GM18951 (cell line): Measurements from ENCODE around the gene SH3PXD2A.

Experiments
- POLR2A ChIP-seq: IDR thresholded peaks from 4 replicates; pipeline ENCODE4 v1.6.1; 2011; ENCODE audit warnings: mild to moderate bottlenecking; ENCODE audit not compliant: insufficient read length, insufficient read depth; ENCODE audit errors: extremely low read depth
- in situ Hi-C: fragments of 300-500 bp; cut with MboI; formaldehyde crosslinking; loops from one replicate; pipeline ENCODE4 v1.12.0; 2022; ENCODE audit warnings: low sequenced_read_pairs, mixed read lengths, inconsistent platforms; ENCODE audit not compliant: unreplicated experiment

The SH3PXD2A gene

DNA sequence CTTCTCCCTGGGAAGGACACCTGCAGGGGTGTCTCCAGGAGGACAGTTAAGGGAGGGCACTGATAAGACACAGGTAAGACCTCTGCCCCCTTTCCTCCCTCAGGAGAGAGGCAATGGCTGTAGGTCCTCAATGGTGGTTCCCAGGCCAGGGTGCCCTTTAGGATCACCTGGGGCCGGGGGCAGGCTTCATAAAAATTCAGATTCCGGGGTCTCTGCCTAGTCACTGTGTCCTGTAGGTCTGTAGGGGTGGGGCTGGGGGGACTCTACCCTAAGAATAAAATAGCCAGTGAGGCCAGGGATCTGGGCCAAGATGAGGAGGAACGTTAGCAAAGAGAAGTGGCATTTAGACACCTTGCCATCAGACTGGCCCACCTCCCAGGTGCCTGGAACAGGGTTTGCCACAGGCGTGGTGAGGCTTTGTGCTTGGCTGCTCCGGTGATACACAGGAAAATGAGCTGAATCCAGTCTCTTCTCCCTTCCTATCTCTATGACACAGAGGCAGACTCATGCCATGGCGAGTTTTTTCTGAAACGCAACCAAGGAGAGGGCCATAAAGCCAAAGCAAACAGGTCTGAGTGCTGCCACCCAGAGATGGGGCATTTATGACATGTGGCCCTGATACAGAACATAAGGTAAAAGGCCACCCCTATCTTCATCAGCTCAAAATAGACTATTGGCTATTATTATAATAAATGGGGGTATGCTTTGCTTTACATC is 52.6 kb downstream of the SH3PXD2A start:
- in situ Hi-C loops: no loop called here
- no peak for TF ChIP-seq POLR2A

GRCh38 chr10:103802081-103802480 is 53.3 kb downstream of the SH3PXD2A start:
- in situ Hi-C loops: no loop called here
- no peak for TF ChIP-seq POLR2A

GRCh38 chr10:103800789-103801540 is 54.4 kb downstream of the SH3PXD2A start:
- no peak for TF ChIP-seq POLR2A

DNA sequence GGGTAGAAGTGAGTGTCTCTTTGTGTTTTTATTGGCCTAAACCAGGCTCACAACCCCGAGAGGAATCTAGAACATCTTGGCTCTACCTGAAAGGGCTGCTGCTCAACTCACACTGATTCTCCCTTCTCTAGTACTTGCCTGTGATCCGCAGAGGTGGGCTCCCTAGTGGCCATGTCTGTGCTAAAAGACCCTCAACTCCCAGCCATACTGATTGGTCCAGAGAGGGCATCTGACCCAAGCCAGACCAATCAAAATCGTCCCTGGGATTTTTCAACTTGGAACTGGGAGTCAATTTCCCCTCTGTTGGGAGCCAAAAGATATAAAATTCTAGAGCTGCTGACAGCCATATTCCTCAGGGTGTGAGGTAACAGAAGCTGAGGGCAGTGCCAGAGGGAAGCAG is 55.3 kb downstream of the SH3PXD2A start:
- no peak for TF ChIP-seq POLR2A
- in situ Hi-C loops: no loop called here

More at GRCh38 chr10:103800789-103801540, 54.4 kb downstream of the SH3PXD2A start:
- in situ Hi-C loops: no loop called here

DNA sequence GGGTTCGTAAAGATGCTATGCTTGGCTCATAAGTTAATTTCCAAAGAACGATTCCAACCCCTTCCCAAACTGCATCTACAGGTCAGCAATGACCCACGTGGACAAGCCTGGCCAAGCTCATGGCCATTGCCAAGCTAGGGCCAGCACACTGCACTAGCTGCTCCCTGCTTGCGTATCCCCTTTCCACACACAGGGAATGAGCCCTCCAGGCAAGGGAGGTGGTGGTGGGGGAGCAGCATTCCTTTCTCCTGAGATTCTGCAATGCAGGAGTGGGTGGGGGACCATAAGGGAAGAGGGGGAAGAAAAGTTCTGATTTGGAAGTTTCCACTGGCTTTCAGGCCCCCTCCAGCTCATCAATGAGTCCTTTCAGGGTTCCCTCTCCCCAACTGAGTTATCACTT is 56.0 kb downstream of the SH3PXD2A start:
- no peak for TF ChIP-seq POLR2A

DNA sequence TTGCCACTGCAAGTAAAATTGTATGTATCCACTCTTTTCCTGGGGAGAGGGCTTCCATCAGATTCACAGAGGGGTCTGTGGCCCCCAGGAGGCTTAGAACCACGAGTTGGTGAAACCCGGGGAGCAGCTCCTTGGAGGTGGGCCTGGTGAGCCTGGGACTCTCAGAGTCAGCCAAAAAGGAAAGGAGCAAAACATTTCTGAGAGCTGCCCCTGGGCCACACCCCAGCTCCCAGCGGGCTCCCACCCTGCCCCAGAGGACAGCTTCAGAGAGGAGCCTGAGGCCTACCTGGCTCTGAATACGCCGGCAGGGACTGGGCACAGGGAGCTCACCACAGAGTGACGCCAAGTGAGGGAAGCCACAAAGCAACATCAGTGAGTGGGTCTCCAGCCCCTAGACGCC is 56.9 kb downstream of the SH3PXD2A start:
- in situ Hi-C loops: no loop called here

More for the DNA sequence above, 56.0 kb downstream of the SH3PXD2A start:
- in situ Hi-C loops: no loop called here

GRCh38 chr10:103797857-103798256 is 57.5 kb downstream of the SH3PXD2A start:
- in situ Hi-C loops: no loop called here
- TF ChIP-seq POLR2A: no peak

More for the DNA sequence above, 56.9 kb downstream of the SH3PXD2A start:
- no peak for TF ChIP-seq POLR2A

GRCh38 chr10:103795634-103796270 is 59.6 kb downstream of the SH3PXD2A start:
- in situ Hi-C loops: no loop called here
- no peak for TF ChIP-seq POLR2A

GRCh38 chr10:103794996-103795395 is 60.4 kb downstream of the SH3PXD2A start:
- in situ Hi-C loops: no loop called here
- TF ChIP-seq POLR2A: no peak

DNA sequence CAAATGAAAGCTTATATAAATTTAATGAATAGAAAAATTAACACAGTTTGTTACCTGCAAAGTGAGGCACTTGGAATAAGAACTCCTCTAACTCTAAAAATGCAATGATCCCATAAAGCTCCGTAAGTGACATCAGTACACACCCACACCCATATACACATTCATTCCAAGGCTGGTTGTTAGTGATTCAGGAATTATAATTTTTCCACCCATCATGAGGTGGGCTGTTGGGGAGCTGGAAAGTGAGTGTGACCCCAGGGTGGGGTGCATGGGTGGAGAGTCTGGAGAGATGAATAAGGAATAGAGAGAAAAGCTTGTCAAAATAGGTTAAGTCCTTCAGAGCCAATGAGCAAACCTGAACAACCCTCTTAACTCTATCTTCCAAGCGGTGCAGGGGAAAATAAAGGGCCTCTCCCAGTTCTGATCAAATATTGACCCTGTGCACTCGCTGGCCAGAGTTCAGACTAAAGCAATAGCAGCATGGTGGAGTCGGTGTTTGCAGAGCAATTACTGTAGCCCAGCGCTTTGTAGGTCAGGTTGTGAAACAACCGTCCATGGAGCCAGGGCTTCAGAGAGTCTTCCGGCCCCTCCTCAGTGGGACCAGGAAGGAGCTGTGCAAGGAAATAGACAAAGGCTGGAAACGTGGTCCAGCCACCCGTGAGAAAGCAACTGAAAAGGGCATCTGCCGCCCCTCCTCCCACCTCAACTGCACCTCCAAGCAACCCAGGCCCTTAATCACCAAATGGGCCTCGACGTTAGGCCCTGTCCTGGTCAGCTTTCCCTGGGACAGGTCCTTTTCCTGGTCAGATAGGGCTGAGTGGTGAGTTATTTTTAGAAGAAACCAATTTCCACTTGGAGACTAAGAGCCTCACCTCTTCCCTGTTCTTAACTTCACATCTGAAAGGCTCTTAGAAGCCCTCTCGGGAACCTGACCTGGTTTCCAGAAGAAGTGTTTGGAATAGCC is 61.2 kb downstream of the SH3PXD2A start:
- no peak for TF ChIP-seq POLR2A
- in situ Hi-C loops: no loop called here

GRCh38 chr10:103793429-103793828 is 61.9 kb downstream of the SH3PXD2A start:
- TF ChIP-seq POLR2A: no peak
- in situ Hi-C loops: no loop called here

DNA sequence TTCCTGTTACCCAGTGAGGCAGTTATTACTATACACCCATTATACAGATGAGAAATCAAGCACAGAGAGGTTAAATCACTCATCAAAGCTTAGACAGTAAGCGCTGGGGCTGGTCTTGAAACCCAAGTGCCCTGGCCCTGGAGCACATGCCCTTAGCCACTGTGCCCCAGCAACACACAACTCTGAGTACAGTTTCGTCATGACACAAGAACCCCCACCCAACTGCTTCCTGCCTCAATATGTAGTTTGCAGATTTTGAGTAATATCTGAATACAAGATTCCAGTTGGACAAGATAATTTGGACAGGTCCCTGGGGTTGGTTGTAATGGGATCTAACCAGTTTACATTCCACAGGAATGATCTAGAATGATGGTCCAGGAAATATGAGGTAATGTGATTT is 62.8 kb downstream of the SH3PXD2A start:
- TF ChIP-seq POLR2A: no peak
- in situ Hi-C loops: no loop called here

GRCh38 chr10:103791858-103792257 is 63.5 kb downstream of the SH3PXD2A start:
- TF ChIP-seq POLR2A: no peak
- in situ Hi-C loops: no loop called here

- in situ Hi-C loops: no loop called here
These were observed 64.1 kb downstream of the SH3PXD2A start for GRCh38 chr10:103791291-103791690.

More at GRCh38 chr10:103791291-103791690, 64.1 kb downstream of the SH3PXD2A start:
- no peak for TF ChIP-seq POLR2A
